ENCODE results near the gene STX19.

STX19 gene

DNA sequence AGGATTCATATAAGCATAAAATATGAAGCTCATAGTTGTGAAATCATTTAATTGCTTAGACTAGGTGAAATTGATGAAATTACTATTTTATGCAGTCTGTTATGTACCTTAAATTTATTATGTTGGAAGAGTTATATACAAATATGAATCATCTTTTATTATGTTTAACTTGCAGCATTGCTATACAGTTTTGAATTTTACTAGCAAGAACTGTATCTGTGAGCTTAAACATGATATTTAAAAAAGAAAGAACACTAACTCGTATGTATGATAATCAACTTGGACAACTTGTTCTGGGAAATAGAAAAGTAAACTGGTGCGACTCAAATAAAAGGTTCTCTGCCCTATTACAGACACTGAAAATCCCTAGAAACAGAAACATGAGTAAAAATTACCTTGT lies 1.8 kb downstream of the STX19 start:
- DNase-seq, result no peak

DNA sequence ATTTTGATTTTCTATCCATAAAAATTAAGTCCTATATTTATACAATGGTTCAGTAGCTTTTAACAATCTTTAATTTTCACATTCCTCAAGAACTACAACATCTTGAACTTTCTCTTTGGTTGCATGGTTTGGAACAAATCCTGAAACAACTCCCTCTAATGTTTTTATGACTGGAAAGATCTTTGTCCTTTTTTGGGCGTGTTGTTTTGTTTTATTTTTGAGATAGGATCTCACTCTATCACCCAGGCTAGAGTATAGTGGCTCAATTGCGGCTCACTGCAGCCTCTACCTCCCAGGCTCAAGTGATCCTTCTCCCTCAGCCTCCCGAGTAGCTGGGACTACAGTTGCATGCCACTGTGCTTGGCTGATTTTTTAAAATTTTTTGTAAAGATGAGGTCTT lies 4.0 kb downstream of the STX19 start:
- no peak for DNase-seq

DNA sequence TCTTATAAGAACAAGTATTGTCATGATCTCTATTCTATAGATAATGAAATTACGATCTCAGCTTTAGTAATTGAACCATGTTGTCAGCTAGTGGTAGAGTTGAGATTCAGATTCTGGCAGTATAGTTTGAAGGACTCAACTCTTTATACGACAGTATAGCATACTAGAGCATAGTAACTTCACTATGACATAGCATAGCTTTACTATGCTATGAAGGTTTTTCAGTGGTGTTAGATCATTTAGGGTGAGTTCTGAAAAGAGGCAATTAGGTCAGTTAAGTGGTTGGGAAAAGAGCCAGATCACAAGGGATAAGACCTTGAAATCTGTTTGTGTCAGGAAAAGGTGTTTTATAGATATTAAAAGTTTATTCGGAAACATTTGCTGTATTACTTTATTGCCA lies 8.1 kb downstream of the STX19 start:
- no peak for DNase-seq

DNA sequence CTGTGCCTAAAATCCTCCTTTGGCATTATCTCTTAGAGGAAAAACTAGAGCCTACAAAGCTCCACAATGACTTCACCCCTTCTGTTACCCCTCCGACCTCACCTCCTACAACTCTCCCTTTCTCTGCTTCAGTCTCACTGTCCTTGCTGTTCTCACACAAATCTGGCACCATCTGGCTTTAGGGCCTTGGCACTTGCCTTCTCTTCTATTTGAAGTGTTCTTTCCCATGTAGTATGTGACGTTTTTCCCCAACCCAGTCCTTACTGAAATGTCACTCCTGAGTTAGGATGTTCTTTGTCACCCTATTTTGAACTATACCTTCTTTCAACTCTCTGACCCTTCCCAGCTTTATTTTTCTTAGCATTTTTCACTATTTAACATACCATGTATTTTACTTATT lies 8.7 kb downstream of the STX19 start:
- DNase-seq, result no peak

DNA sequence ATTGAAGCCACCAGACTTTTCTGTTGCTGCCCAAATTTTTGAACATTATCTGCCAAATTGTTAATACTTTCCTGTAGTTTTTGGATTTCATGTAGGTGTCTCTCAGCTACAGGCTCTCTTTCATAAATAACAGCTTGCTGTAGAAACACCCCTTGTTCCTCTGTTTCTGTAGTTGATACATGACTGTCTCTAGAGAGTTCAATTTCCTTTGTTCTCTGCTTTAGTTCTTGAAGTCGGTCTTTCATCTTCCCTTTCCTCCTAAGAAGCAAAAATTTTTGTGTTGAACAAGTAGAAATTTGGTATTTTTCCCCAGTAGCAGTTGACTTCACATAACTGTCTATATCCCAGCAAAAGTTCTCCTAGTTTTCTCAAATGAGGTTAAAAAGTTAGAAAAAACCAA lies 13.4 kb downstream of the STX19 start:
- no peak for DNase-seq

DNA sequence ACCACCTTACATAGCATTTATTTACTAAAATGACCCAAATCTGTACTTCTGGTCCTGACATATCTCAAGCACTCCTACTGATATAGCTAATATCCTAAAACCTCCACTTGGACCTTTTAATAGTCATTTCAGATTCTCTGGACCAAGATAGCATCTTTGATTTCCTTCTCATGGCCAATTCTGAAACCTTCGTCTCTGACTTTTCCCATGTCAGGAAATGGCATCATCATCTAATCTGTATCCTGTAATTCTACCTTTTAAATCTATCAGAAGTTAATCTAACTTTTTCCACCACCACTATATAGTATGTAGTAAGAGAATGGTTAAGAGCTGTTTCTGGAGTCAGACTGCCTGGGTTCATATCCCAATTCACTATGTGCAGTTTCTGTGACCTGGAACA lies 16.2 kb downstream of the STX19 start:
- DNase-seq, result no peak

DNA sequence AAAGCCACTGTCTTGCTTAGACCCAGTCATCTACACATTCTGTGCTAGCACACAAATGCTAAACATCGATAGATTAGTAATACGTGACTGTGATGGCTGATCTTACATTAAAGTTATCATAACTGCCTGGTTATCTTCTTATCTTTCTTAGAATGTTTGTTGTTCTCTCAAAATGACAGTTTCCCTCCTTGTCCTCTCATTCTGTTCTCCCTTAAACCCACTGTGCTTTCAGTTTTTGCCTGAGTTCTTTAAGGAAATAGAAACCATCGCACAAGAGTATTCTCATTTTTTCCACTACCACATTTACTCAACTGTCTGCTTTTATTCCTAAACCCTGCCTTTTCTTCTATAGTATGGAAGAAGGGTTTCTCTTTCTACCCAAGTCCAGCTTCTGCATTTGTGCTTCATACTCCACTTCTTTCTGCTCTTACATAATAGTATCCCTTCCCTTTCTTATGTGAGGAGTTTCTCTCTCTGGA lies 17.1 kb downstream of the STX19 start:
- DNase-seq, result no peak

DNA sequence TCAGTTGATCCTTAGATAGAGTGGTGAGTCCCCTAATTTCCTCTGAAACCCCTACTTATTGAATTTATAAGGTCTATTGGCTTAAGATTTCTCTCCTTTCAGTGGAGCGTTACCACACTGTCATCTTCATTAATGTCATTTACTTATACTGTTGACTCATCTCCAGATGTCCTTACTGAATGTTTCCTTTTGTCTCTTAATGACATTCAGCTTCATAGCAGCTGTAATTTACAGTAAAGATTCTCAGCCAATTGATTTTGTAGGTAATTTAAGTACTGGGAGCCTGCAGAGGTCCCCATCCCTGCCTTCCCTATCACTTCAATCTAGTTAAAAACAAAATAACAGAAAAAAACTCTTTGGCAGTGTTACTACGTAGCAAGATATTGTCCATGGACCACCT lies 18.8 kb downstream of the STX19 start:
- no peak for DNase-seq

DNA sequence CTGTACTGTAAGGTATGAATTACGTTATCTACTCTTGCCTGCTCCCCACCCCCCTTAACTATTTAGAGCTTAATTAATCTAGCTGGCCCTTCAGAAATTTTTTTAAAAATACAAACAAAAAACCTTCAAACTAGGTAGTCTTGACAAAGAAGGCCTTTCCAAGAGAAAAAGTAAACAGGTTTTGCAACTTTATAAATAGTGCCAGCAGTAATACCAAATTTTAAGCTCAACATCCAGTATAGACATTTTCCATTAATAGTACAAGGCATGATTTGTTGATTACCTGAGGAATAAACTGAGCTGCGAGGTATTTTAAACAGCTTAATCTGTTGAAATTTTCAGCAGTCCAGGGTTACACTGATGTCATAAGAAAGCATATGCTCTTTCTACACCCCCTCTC lies 20.1 kb downstream of the STX19 start:
- no peak for DNase-seq

DNA sequence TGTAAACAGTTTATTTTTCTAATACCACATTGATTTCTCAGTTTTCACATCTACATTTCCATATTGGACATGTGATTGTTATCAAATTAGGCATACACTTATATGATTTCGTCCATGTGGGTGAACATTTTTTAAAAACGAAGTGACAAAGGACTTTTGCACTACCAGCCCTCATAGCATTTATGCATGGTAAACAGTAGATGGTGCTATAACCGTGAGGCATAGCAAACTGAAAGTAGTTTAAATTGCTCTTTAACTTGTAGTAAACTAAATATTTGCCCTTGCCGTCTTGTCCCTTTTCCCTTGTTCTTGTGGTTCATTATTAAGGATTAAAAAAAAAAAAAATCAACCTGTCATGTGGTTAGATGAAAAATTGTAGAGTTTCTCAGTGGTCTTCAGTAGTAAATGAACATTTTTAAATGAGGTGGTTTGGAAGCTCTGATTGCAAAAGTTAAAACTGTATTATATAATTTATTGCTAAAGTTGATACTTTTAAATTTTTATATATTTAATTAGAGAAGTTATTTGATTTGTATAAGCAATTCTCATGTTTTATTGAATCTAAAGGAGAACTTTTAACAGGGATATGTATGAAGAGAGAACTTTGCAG lies 24.0 kb downstream of the STX19 start:
- peak; percentile 7 for DNase-seq

DNA sequence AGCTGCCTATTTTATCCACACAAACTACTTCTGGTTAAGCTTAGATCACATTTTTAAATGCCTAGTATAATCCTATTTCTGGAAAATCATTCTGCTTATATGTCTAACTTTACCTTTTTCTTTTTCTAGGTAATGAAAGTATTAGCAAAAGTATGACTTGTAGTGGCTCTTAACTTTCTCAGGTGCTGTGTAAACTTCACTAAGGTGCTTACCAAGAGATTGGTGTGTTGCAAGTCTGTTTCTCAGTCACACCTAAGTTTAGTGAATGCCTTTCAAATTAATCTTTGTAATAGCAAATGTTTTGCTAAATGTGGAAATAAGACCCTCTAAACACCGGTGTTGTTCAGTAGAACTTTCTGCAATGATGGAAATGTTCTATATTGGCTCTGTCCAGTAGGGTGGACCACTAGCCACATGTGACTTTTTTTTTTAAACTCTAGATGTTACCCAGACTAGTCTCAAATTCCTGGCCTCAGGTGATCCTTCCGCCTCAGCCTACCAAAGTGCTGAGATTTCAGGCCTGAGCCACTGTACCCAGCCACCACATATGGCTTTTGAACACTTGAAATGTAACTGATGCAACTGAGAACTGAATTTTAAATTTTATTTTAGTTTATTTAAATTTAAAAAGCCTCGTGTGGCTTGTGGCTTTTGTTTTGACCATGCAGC lies 26.4 kb downstream of the STX19 start:
- DNase-seq, result no peak

DNA sequence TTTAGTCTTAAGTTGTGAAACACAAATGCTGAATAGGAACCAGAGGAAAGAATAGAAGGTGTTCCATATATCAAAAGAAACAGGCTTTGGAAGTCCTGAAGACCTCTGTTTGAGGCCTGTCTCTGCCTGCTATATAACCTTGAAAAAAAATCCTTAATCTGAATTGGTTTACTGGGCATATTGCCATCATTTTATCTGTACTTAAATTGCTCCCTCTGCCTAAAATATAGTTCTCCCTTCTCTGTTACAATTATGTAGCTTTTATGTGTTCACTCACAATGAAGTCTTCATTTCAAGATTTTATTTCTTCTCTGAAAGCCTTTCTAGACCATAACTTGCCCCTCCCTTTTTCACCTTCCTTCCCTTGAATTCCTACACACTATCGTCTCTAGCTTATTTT lies 27.2 kb downstream of the STX19 start:
- no peak for DNase-seq

DNA sequence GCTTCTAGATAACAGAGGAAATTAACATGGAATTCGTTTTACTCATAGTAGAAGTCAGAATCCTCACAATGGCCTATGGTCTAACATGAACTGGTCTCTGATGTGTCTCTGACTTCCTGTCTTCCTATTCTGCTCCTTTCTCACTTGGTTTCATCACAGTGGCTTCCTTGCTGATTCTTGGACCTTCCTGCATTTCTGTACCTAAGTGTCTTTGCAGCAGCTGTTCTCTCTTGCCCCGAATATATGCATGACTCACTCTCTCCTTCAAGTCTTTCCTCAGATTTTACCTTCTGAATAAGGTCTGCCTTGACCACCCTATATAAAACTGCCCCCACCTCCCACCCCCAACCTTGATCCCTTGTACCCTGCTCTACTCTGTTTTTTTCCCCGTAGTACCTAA lies 34.3 kb downstream of the STX19 start:
- no peak for DNase-seq

DNA sequence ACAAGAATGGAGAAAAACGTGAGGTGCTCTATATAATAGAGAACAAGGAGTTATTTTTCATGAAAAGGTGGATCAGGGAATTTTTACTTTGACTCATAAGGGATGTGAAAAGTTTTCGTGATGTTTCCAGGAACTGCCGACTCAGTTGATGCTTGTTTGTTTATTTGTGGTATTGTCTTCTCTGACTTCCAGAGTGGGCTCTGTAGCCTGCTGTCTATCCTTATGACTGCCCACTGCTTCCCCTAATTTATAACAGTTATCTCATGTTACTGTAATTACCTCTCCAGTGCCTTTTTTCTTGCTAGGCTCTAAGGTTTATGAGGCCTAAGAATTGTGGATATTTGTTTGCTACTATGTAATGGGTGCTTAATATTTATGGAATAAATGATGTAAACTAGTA lies 36.2 kb downstream of the STX19 start:
- DNase-seq, result no peak

DNA sequence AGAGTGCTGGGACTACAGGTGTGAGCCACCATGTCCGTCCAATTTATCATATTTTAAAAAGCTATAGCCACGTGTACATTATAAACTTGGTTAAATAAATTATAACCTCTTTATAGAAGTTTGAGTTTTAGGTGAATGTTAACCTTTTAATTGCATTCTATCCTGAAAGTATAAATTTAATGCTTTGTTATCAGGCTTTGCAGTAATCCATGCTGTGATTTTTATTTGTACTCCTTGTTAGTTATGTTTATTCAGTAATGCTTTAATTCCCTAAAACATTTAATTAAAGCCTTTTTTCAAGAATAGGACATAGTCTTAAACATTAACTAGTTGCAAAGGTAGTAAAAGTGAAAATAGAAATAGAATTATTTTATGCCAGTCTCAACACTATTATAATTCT lies 36.8 kb downstream of the STX19 start:
- DNase-seq, result no peak

DNA sequence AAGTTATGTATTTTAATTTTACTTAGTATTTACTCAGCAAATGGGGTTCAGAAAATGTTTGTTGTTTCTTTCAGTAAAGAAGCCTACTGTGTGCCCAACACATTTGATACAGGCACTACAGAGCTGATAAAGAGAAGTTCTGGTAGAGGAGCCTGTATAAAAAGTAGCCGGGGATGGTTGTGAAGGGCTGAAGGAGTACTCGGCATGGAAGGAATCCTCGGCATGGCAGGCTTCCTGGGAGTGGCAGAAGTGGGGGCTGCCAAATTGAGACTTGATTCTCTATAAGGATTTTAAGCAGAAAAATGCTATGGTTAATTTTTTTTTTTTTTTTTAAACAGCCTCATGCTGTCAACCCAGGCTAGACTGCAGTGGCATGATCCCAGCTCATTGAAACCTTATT lies 39.2 kb downstream of the STX19 start:
- DNase-seq, result no peak

DNA sequence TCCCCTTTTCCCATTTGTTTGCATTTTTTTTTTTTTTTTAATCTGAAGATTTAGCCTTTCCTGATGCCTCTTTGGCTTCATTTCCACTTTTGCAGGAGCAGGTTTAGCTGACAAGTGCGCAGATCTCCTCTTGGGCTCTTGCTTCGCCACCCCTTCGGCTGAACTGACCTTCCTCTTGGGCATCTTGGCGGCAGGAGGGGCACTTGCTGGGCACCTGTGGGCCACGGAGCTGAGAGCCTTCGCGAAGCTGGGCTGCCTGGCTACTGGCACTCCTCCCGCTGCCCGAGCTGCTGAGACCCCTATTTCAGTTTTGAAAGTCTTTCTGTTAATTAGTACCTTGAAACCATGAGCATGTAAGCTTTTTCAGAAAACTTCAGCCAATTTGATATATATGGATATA lies 39.6 kb downstream of the STX19 start:
- DNase-seq, result no peak

DNA sequence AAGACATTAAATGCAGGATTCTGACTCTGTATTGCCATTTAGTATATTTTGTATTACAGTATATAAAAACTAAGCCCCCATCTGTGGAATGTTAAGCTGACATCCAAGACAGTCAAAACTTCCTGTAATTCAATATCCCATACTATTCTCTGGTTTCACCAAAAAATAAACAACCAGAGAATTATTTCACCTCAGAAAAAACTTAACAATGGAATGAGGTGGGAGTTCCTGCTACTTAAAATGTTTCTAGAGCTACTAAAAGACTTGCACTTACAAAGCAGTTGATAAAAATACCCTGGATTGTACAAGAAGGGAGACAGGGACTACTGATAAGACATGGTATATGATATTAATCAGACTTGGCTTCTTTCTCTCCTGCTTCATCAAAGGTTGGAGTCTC lies 40.1 kb downstream of the STX19 start:
- DNase-seq, result no peak

DNA sequence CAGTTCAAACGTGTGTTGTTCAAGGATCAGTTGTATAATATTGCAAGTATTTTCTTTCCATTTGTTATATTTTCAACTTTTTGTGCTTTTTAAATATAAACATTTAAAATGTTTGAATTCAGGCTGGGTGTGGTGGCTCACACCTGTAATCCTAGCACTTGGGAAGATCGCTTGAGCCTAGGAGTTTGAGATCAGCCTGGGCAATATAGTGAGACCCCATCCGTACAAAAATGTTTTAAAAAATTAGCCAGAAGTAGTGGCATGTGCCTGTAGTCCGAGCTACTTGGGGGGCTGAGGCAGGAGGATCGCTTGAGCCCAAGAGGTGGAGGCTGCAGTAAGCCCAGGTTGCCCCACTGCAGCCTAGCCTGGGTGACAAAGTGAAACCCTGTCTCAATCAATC lies 43.8 kb downstream of the STX19 start:
- DNase-seq, result no peak

DNA sequence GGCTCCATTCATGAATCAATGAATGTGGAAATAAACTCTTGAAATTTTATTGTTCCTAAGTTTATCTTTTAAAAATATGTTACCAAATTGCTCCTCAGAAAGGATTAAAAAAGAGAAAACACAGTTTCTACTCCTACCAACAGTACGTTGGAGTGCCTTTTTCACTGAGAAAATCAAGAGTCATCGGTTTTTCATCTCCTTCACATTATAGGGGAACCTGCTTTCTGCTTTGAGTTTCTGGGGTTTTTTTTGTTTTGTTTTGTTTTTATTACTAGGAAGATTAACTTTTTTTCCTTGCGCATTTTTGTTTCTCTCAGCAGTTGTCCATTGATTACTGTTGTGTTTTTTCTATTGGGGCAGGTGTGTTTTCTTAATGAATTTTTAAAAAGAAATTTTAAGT lies 45.0 kb downstream of the STX19 start:
- no peak for DNase-seq

DNA sequence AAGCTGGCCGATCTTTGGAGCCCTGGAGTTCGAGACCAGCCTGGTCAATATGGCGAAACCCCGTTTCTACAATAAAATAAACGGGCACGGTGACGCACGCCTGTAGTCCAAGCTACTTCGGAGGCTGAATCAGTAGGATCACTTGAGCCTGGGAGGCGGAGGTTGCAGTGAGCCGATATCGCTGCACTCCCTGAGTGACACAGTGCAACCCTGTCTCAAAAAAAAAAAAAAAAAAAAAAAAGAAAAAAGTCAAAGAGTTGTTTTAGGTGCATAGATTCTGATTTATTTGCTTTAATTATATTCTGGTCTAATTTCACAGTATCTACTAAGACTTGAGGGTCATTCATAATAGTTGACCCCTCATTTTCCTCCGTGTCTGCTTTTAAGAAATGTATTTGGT lies 46.7 kb downstream of the STX19 start:
- no peak for DNase-seq

DNA sequence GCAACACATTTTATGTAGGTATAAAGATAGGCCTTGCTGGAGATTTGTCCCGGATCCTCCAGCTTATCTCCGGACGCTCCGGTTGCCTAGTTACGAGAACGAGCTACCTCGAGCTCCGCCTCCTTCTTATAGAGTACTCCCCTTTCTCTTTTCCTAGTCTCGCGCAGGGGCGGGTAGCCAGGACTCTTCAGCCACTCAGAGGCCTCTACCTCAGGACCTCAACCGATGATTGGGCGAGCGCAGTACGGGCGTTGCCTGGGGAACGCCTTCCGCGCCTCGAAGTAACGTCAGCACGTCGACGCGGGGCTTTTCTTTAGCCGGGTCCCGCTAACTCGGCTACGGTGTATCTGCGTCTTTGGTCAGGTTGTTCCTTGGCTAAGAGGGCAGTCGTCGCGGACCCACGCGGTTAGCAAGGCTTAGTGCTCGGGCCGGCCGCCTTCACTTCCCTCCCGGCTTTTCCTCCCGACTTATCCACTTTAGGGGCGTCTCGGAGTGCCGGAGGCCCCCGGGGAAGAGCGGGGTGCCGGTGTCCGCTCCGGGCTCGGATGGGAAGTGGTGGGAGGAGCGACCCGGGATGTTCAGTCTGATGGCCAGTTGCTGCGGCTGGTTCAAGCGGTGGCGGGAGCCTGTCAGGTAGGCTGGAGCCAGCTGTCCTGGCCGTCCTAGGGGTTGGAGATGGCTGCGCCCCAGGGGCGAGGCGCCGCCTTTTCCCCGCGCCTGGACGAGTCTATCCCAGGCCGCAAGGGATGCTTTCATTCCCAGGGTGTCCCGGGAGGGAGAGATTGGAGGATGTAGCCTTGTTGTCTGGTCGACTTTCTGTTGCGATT lies 48.3 kb downstream of the STX19 start, which contains the start of gene ARL13B:
Gene ARL13B, plus strand, starts transcription at position 306 of the 827 bp plus-strand sequence. Its CDS starts 269 bp downstream, at position 575.
- DNase-seq, result peak; percentile 96

DNA sequence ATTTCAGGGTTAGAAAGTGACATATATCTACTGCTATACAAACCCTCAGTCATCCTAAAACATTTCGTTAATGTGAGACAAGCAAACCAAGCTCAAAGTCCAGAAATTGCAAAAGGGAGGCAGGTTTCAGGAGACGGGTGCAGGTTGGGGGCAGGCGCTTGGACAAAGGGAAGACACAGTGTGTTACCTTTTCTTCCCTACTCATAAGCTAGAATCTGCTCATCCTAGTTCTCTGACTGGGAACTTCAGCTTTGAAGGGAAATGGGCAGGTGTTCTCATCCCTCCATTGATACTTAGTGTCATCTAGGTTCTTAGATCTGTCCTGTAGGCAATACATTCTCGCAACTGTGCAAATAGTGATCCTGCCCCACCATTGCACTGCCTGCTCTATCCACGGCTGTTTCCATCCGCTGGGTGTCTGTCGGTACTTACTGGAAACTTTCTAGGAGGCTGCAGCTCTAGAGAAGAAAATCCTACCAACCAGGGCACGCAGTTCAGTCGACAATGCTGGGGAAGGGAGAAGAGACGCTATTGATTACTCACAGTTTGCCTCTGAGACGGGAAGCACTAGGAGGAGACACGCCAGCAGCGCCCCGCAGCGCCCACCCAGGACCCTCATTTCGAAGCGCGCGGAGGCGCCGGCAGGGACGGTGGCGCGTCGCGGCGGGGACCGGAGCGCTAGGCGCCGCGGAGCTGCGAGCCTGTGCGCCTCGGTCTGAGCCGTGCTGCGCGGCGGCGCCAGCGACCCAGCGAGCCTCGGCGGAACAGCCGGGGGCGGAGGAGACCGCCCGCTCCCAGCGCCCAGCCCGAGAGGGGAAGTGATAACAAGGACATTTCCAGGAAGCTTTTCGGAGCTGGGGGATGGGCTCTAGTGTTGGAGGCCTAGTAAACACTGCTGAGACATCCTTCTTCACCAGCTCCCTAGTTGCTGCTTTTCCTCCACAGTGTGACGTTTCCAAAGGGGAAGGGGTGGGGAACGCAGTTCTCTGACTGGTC lies 55.0 kb downstream of the STX19 start, which contains the start of gene PROS1:
Gene PROS1, minus strand, starts transcription at position 766 of the 996 bp plus-strand sequence. Its CDS starts 147 bp downstream, at position 619.
- peak; percentile 57 for DNase-seq

Data from NCI-H446 treated with DMSO at 0.1 percent for 48 hours (cell line).